Mesendoderm (in vitro differentiated cells): Measurements from ENCODE around the gene GMDS. TPM values are rescaled to one million over a fixed set of nuclear protein-coding genes. Genes with fewer than 3 reads are reported as not detected.

ENCODE experiments used
- DNase-seq: peaks from one replicate; pipeline ENCODE4 v3.0.0; 2013
- H2AK5ac ChIP-seq: 2 replicates; pipeline ENCODE4 v1.6.1; 2013; ENCODE audit warnings: low read length, inconsistent platforms
- H2BK120ac ChIP-seq: 2 replicates; pipeline ENCODE4 v1.6.1; 2013; ENCODE audit warnings: low read depth, mild to moderate bottlenecking, low read length, moderate library complexity, mixed read lengths
- H2BK15ac ChIP-seq: replicated peaks from 2 replicates; pipeline ENCODE4 v1.6.1; 2013; ENCODE audit warnings: low read depth, mild to moderate bottlenecking, moderate library complexity
- H2BK5ac ChIP-seq: 2 replicates; pipeline ENCODE4 v1.6.1; 2013; ENCODE audit warnings: low read length, inconsistent platforms
- H3K18ac ChIP-seq: 2 replicates; pipeline ENCODE4 v1.6.1; 2013; ENCODE audit warnings: mild to moderate bottlenecking, low read length, mixed read lengths
- H3K23ac ChIP-seq: one replicate; pipeline ENCODE4 v1.6.1; 2013; ENCODE audit warnings: low read length
- H3K27ac ChIP-seq: 2 replicates; pipeline ENCODE4 v1.5.1; 2013; ENCODE audit warnings: low read depth, mild to moderate bottlenecking, inconsistent platforms, low read length, moderate library complexity
- H3K27me3 ChIP-seq: 2 replicates; pipeline ENCODE4 v1.6.1; 2013; ENCODE audit warnings: low read length, control low read depth, mild to moderate bottlenecking, inconsistent platforms; ENCODE audit not compliant: insufficient read depth, poor library complexity
- H3K36me3 ChIP-seq: 2 replicates; pipeline ENCODE4 v1.6.1; 2013; ENCODE audit warnings: low read length, inconsistent platforms; ENCODE audit not compliant: control insufficient read depth, insufficient read depth
- H3K4ac ChIP-seq: one replicate; pipeline ENCODE4 v1.6.1; 2013; ENCODE audit warnings: low read depth, mild to moderate bottlenecking, low read length, moderate library complexity
- H3K4me1 ChIP-seq: 2 replicates; pipeline ENCODE4 v1.6.1; 2013; ENCODE audit warnings: low read depth, low read length, inconsistent platforms; ENCODE audit not compliant: control insufficient read depth
- H3K4me2 ChIP-seq: 2 replicates; pipeline ENCODE4 v1.6.1; 2013; ENCODE audit warnings: low read length
- H3K4me3 ChIP-seq: 2 replicates; pipeline ENCODE4 v1.5.1; 2013; ENCODE audit warnings: mild to moderate bottlenecking, low read length
- H3K56ac ChIP-seq: one replicate; pipeline ENCODE4 v1.6.1; 2013; ENCODE audit warnings: low read length
- H3K79me1 ChIP-seq: 2 replicates; pipeline ENCODE4 v1.6.1; 2013; ENCODE audit warnings: low read length, inconsistent platforms
- H3K79me2 ChIP-seq: 2 replicates; pipeline ENCODE4 v1.6.1; 2013; ENCODE audit warnings: mild to moderate bottlenecking, low read length; ENCODE audit not compliant: control insufficient read depth, insufficient read depth
- H3K9ac ChIP-seq: 2 replicates; pipeline ENCODE4 v1.6.1; 2013; ENCODE audit warnings: low read length, inconsistent platforms
- H4K5ac ChIP-seq: one replicate; pipeline ENCODE4 v1.6.1; 2013; ENCODE audit warnings: low read length
- H4K8ac ChIP-seq: one replicate; pipeline ENCODE4 v1.6.1; 2013; ENCODE audit warnings: low read depth, mild to moderate bottlenecking, control low read depth, low read length, moderate library complexity
- WGBS: extraction: QIAGEN DNeasy Blood & Tissue Kit; methylation state at CpG from one replicate; pipeline ENCODE4 v1.1.7; 2013; ENCODE audit warnings: low lambda C conversion rate, missing lambda C conversion rate; ENCODE audit not compliant: insufficient coverage; ENCODE audit errors: extremely low coverage; 5-methylcytosine and 5-hydroxymethylcytosine counted together
- polyA plus RNA-seq, 2 experiments: library from polyadenylated mRNA; stranded (reverse); fragments of 200-250 nt; gene quantifications; one replicate each; pipeline ENCODE4 v1.2.3, GENCODE V29; 2013

GMDS gene
- polyA plus RNA-seq (2013, experiment 1 of 2), result 33.6 TPM
- 34.9 TPM for polyA plus RNA-seq (2013, experiment 2 of 2)

GRCh38 chr6:2245103-2245876 is at the start of gene GMDS:
GMDS (minus strand) TSS chr6:2245605.
- WGBS, result no CpG with 5 or more reads among the region's 97 CpGs

GRCh38 chr6:2285510-2285909 is 40.1 kb upstream of the GMDS start:
- H3K18ac ChIP-seq, result no peak overlapping the region
- no peak overlapping the region for H2BK5ac ChIP-seq
- H3K79me2 ChIP-seq, result no peaks in the 10 kb centered on the region
- H3K4ac ChIP-seq, result no peak overlapping the region
- no peak overlapping the region for H4K8ac ChIP-seq
- H3K27ac ChIP-seq, result no peak overlapping the region
- no peak overlapping the region for H2BK120ac ChIP-seq
- H3K4me3 ChIP-seq, result no peak overlapping the region
- H2AK5ac ChIP-seq, result no peak overlapping the region
- no peaks in the 10 kb centered on the region for H3K36me3 ChIP-seq
- H3K79me1 ChIP-seq, result no peaks in the 10 kb centered on the region
- DNase-seq, result no peak
- H3K9ac ChIP-seq, result no peak overlapping the region
- H3K23ac ChIP-seq, result no peak overlapping the region
- H3K4me1 ChIP-seq, result no peaks in the 10 kb centered on the region
- H3K4me2 ChIP-seq, result no peak overlapping the region
- H2BK15ac ChIP-seq, result no peak overlapping the region
- no peak overlapping the region for H4K5ac ChIP-seq
- no CpG with 5 or more reads among the region's 1 CpG for WGBS
- no peaks in the 10 kb centered on the region for H3K27me3 ChIP-seq
- no peak overlapping the region for H3K56ac ChIP-seq

More at GRCh38 chr6:2245103-2245876, at the start of gene GMDS:
- peak within 1 kb of the TSS; percentile 79 for H3K4me2 ChIP-seq
- H2BK5ac ChIP-seq, result no peak within 1 kb of the TSS
- peak within 1 kb of the TSS; percentile 81 for H3K18ac ChIP-seq
- no peaks in the 10 kb centered on the region for H3K36me3 ChIP-seq
- H3K4ac ChIP-seq, result no peak within 1 kb of the TSS
- peak; percentile 91 for DNase-seq
- no peak within 1 kb of the TSS for H2BK15ac ChIP-seq
- no peaks in the 10 kb centered on the region for H3K79me1 ChIP-seq
- H4K8ac ChIP-seq, result peak within 1 kb of the TSS; percentile 96
- H3K4me1 ChIP-seq, result peaks cover 5% of the 10 kb centered on the region
- H2BK120ac ChIP-seq, result no peak within 1 kb of the TSS
- no peaks in the 10 kb centered on the region for H3K27me3 ChIP-seq
- peak within 1 kb of the TSS; percentile 91 for H3K56ac ChIP-seq
- peak within 1 kb of the TSS; percentile 79 for H3K4me3 ChIP-seq
- no peak within 1 kb of the TSS for H2AK5ac ChIP-seq
- H3K79me2 ChIP-seq, result no peaks in the 10 kb centered on the region
- H3K27ac ChIP-seq, result no peak within 1 kb of the TSS
- H4K5ac ChIP-seq, result no peak within 1 kb of the TSS
- H3K23ac ChIP-seq, result peak within 1 kb of the TSS; percentile 92
- H3K9ac ChIP-seq, result peak within 1 kb of the TSS; percentile 75

GRCh38 chr6:2275892-2276242 is 30.5 kb upstream of the GMDS start:
- no peak overlapping the region for H3K27ac ChIP-seq
- DNase-seq, result no peak
- H4K8ac ChIP-seq, result no peak overlapping the region
- no peak overlapping the region for H3K56ac ChIP-seq
- no peaks in the 10 kb centered on the region for H3K36me3 ChIP-seq
- WGBS, result no CpG with 5 or more reads among the region's 2 CpGs
- H3K18ac ChIP-seq, result no peak overlapping the region
- no peaks in the 10 kb centered on the region for H3K4me1 ChIP-seq
- H3K4ac ChIP-seq, result no peak overlapping the region
- H2AK5ac ChIP-seq, result no peak overlapping the region
- no peak overlapping the region for H4K5ac ChIP-seq
- no peak overlapping the region for H3K9ac ChIP-seq
- no peaks in the 10 kb centered on the region for H3K27me3 ChIP-seq
- H2BK5ac ChIP-seq, result no peak overlapping the region
- no peak overlapping the region for H2BK120ac ChIP-seq
- no peaks in the 10 kb centered on the region for H3K79me2 ChIP-seq
- H2BK15ac ChIP-seq, result no peak overlapping the region
- no peak overlapping the region for H3K4me3 ChIP-seq
- H3K79me1 ChIP-seq, result no peaks in the 10 kb centered on the region
- no peak overlapping the region for H3K23ac ChIP-seq
- no peak overlapping the region for H3K4me2 ChIP-seq

- H3K56ac ChIP-seq, result no peak overlapping the region
- H3K79me1 ChIP-seq, result no peaks in the 10 kb centered on the region
- peak; percentile 68 for DNase-seq
- no peak overlapping the region for H2BK120ac ChIP-seq
- no peak overlapping the region for H3K4me3 ChIP-seq
- H3K27me3 ChIP-seq, result no peaks in the 10 kb centered on the region
- H2BK5ac ChIP-seq, result no peak overlapping the region
- no peaks in the 10 kb centered on the region for H3K4me1 ChIP-seq
- H2AK5ac ChIP-seq, result no peak overlapping the region
- H3K4ac ChIP-seq, result no peak overlapping the region
- H3K9ac ChIP-seq, result no peak overlapping the region
- WGBS, result no CpG with 5 or more reads among the region's 8 CpGs
- no peak overlapping the region for H3K27ac ChIP-seq
- H3K4me2 ChIP-seq, result no peak overlapping the region
- no peaks in the 10 kb centered on the region for H3K36me3 ChIP-seq
- H3K79me2 ChIP-seq, result no peaks in the 10 kb centered on the region
- H2BK15ac ChIP-seq, result no peak overlapping the region
- H4K5ac ChIP-seq, result no peak overlapping the region
- no peak overlapping the region for H3K23ac ChIP-seq
- H3K18ac ChIP-seq, result no peak overlapping the region
- H4K8ac ChIP-seq, result no peak overlapping the region
Observed at GRCh38 chr6:2274981-2275891, 29.8 kb upstream of the GMDS start.

- Histone ChIP-seq H3K27ac (no peak overlapping the region), H2BK120ac (no peak overlapping the region), H4K5ac (no peak overlapping the region), H3K79me2 (no peaks in the 10 kb centered on the region), H3K23ac (no peak overlapping the region), H3K56ac (no peak overlapping the region), H3K4ac (no peak overlapping the region), H3K36me3 (no peaks in the 10 kb centered on the region), H3K79me1 (no peaks in the 10 kb centered on the region), H3K4me2 (no peak overlapping the region), H2BK5ac (no peak overlapping the region), H3K4me3 (no peak overlapping the region), H3K9ac (no peak overlapping the region), H2BK15ac (no peak overlapping the region), H3K18ac (no peak overlapping the region), H4K8ac (no peak overlapping the region), H2AK5ac (no peak overlapping the region), H3K27me3 (no peaks in the 10 kb centered on the region), H3K4me1 (no peaks in the 10 kb centered on the region)
- DNase-seq, result no peak
- no CpG with 5 or more reads among the region's 3 CpGs for WGBS
Observed at GRCh38 chr6:2272696-2273095, 27.3 kb upstream of the GMDS start.
